Fibroblast of skin of right quadriceps (primary cell): ENCODE measurements around the gene UTP14A.
"Not testable (repeated sequence)": the region's sequence is repeated elsewhere in the genome, so short reads cannot be mapped to it uniquely, and the experiment has no call there.

Source experiments
- DNase-seq: peaks from one replicate; pipeline ENCODE4 v3.0.0-alpha.2; 2013

Gene UTP14A, protein sequence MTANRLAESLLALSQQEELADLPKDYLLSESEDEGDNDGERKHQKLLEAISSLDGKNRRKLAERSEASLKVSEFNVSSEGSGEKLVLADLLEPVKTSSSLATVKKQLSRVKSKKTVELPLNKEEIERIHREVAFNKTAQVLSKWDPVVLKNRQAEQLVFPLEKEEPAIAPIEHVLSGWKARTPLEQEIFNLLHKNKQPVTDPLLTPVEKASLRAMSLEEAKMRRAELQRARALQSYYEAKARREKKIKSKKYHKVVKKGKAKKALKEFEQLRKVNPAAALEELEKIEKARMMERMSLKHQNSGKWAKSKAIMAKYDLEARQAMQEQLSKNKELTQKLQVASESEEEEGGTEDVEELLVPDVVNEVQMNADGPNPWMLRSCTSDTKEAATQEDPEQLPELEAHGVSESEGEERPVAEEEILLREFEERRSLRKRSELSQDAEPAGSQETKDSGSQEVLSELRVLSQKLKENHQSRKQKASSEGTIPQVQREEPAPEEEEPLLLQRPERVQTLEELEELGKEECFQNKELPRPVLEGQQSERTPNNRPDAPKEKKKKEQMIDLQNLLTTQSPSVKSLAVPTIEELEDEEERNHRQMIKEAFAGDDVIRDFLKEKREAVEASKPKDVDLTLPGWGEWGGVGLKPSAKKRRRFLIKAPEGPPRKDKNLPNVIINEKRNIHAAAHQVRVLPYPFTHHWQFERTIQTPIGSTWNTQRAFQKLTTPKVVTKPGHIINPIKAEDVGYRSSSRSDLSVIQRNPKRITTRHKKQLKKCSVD

DNA sequence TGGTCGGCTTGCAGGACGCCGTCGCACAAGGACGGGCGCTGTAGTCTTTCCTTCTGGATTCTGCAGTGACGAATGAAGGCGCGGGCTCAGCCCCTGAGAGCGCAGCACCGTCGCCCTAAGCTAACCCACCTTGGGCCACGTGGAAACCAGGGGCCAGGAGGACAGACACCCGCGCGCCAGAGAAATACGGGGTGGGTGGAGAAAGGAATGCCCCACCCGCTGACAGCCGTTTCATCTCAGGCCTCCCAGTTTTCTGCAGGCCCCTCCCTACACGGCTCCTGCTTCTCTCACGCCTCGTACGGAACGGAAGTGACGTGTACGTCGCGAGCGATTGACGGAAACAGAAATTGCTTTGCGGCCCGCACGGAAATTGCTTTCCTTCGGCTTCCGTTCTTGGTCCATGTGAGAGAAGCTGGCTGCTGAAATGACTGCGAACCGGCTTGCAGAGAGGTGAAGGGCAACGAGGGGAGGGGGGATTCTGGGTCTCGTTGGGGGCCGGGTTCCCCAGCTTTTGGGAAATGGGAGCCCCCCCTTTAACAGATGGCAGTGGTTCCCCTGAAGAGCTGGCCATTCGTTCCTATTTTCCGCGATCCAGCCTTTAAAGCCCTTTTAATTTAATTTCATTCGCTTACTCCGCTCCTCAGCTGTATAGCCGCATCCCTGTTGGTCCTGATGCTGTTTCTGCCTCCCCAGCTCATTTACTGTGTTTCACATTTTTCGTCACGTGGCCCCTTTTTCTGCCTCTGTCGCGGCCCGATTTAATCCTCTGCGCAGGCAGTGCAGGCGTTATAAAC lies at the start of gene UTP14A:
Gene UTP14A, plus strand, starts transcription at position 378 of the 794 bp plus-strand sequence. Its CDS starts 47 bp downstream, at position 425.
- peak; percentile 90 for DNase-seq

DNA sequence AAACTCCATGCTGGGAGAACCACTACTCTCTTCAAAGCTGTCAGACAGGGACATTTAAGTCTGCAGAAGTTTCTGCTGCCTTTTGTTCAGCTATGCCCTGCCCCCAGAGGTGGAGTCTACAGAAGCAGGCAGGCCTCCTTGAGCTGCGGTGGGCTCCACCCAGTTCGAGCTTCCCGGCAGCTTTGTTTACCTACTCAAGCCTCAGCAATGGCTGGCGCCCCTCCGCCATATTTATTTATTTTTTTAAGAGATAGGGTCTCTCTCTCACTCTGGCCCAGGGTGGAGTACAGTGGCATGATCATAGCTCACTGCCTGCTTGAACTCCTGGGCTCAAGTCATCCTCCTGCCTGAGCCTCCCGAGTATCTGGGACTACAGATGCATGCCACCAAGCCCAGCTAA lies 46.8 kb upstream of the UTP14A start:
- DNase-seq, result not testable (repeated sequence)

DNA sequence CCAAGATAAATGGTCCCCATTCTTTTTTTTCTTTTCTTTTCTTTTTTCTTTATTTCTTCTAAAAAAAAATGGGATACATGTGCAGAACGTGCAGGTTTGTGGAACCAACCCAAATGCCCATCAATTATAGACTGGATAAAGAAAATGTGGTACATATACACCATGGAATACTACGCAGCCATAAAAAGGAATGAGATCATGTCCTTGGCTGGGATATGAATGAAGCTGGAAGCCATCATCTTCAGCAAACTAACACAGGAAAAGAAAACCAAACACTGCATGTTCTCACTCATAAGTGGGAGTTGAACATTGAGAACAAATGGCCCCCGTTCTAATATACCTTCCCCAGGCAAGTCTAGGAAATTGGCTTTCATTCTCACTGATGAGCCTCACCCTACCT lies 39.6 kb upstream of the UTP14A start:
- not testable (repeated sequence) for DNase-seq

DNA sequence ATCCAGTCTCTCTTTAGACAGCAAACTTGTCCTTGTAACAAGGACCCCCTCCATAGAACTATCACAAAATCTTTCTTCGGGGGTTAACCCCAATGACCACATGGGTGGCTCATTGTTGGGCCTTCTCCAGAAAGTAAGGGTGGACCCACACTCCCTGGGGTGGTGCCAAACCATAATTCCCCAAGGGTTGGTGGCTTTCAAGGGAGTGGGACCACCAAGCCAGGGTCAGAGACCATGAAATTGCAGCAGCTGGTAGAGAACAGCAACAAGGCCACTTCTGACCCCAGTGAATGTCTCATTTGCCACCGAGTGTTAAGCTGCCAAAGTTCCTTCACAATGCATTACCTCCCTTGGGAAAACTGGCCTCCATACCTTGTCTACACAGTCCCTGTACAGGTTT lies 33.4 kb upstream of the UTP14A start:
- no peak for DNase-seq

DNA sequence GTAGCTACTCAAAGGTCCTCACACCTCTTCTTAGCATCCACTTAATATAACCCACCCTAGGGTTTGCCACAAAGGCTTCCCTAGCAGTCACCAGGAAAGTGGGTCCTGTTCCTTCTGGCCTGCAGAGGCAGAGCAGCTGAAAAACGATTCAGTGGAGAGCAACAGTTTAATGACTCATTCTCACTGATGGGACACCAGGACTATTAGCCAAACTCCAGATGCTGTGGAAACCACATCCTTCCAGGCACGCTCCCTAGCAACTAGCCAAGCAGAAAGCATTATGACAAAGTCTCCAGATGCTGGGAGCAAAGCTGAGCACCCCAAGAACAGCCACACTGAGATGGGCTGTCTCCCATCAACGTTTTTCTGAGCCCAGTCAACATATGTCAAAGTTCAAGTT lies 30.3 kb upstream of the UTP14A start:
- DNase-seq, result peak; percentile 69

DNA sequence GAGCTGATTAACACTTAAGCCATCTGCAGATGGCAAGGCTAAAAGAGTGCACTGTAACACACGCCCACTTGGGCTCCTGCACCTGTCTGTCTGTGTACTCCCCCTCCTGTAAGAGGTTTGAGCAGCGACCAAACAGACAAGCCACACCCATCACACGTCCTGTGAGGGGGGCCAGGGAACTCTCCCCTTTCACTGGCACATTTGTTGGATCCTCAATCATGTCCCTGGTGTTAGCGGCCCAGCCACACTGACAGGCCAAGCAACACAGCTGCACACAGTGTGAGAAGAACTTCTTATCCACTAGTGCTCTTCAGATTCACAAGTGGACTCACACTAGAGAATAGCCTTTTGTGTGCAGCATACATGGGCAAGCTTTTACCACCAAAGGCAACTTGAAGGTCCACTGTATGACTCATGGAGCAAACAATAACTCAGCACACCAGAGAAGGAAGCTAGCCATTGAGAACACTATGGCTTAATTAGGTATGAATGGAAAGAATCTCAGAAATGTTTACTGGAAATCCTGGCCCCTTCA lies 29.1 kb upstream of the UTP14A start:
- peak; percentile 52 for DNase-seq

DNA sequence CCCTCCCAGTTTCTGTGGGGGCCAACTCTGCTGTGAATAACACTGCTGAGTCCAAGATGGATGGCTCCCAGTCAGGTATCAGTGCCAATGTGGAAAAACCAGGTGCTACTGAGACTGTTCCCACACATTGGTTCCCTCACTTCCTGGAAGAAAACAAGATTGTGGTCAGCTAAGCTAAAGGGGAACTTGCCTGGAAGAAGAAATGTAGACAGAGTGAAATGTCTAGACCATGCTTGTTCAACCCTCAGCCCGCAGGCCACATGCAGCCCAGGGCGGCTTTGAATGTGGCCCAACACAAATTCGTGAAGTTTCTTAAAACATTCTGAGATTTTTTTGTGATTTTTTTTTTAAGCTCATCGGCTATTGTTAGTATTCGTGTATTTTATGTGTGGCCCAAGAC lies 28.6 kb upstream of the UTP14A start:
- no peak for DNase-seq

DNA sequence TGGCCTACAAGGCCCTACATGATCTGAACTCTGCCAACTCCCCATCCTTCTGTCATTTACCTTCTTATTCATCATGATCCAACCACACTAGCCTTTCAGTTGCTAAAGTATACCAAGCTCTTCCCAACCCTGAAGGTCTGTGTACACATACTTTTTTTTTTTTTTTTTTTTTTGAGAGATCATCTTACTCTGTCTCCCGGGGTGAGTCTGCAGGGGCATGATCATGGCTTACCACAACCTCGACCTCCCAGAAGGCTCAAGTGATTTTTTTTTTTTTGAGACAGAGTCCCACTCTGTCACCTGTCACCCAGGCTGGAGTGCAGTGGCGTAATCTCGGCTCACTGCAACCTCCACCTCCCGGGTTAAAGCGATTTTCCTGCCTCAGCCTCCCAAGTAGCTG lies 5.9 kb upstream of the UTP14A start:
- DNase-seq, result no peak

DNA sequence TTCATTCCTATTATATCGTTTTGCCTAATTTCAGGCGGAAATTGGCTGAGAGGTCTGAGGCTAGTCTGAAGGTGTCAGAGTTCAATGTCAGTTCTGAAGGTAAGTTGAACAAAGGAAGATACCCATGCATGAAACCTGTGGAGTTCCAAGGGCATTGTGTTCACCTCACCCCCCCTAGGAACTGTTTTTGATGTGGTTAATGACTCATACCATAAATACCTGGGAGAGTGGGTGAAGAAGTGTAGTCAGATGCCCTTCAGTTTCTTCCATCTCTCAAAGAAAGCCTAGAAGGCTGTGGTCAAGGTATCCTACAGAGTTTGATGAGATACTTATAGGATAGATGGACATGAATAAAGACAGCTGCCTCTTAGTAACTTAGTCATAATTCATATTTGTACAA lies 2.7 kb downstream of the UTP14A start:
- DNase-seq, result no peak

DNA sequence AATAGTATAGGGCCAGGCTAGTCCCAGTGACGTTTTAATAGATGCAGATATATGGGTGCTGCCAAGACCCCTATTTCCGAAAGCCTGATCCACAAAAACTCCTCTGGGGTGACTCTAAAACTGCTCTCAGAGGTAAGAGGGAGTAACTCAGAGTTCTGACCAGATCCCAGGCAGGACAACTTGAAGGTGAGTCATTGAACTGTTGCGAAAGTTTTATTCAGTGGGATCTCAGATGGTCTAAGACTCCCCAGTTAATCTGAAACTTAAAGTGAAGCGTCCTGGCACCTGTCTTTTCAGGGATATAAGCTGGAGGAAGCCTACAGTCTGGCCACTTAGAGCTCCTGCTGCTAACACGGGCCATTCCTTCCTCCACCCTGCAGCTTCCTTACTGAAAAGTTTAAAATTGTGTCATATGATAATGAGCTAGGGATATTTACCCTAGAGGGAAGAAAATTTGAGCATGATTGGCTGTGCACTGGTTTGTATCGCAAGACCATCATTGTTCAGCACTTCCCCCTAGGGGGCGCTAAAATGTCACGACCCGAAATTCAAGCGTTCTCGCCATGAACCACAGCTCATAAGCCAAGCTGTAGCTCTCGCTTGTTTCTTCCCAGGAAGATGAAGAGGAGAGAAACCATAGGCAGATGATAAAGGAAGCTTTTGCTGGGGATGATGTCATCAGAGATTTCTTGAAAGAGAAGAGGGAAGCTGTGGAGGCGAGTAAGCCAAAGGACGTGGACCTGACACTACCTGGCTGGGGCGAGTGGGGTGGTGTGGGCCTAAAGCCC lies 19.5 kb downstream of the UTP14A start:
- peak; percentile 67 for DNase-seq

DNA sequence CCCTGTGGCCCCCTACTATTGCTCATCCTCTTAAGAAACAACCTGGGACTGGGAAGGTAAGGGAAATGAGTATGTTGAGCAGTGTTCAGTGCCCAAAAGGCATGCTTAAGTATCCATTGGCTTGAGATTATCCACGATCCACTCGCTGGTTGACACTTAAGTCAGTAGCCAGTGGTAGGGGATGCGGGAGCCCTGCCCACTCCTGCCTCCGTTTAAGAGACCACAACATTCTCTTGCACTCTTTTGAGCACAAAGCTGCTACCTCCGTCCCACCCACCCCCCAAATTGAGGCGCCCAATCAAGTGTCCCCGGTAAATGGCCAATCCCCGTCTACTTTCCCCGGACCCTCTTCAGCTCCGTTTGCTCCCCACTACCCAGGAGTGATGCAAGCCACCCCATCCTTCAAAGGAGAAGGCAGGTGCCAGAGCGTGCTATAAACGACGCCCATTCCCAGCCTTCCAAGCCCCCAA lies 25.0 kb downstream of the UTP14A start:
- no peak for DNase-seq

DNA sequence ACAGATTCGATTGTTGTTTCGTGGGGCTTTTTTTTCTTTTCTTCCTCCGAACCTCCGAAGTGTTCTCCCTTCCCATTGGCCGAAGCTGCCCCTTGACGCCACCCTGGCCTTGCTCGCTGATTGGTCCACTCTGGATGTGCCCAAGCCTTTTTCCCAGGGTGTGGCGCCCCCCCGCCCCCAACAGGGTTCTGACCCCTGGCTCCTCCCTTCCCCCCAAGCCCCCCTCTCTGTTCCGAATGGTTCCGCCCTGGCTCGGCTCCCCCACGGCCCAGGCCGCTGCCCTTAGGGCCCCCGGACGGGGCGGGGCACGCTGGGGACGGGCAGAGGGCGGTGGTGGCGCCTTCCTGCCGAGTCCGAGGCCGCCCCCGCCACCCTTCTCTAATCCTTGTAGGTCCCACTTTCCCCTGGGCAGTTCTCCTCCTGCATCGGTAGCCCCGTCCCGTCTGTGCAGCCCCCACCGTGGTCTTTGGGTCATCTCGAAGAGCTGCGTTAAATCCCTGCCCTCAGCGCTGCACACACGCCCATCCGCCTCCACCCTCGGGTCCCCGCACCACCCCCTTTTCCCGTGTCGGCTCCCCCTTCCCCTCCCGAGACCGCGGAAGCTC lies 25.5 kb downstream of the UTP14A start:
- DNase-seq, result peak; percentile 90

DNA sequence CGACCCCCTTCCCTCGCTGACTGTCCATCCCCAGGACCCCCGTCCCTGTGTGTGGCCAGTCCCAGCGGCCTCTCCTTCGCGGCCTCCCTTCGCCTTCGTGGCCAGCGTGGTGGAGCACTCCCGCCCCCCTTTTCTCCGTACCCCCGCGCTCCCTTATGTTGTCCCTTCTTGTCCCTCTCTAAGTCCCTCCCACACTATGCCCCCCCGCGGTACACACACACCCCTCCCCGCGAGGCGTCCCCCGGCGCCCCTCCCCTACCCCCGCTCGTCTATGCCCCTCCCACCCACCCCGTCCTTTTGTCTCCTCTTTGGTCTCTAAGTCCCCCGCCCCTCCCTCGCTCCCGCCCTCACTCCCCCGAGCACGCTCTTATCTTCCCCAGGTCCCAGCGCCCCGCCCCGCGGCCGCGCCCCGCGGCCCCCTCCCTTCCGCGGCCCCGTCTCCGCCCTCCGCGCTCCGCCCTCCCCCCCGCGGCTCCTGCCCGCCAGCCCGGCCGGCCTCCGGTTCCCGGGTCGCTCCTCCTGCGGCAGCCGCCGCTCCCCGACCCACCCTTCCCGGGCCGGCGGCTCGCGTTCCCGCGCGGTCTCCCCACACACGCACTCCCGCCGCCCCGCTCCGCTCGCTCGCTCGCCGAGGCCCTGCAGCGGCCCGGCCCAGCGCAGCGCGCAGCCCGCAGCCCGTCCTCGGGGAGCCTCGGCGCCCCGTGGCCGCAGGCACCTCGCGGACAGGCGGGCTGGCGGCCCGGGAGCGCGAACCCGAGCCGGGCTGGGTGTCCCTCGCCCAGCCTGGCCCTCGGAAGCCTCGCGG lies 26.3 kb downstream of the UTP14A start:
- peak; percentile 88 for DNase-seq

DNA sequence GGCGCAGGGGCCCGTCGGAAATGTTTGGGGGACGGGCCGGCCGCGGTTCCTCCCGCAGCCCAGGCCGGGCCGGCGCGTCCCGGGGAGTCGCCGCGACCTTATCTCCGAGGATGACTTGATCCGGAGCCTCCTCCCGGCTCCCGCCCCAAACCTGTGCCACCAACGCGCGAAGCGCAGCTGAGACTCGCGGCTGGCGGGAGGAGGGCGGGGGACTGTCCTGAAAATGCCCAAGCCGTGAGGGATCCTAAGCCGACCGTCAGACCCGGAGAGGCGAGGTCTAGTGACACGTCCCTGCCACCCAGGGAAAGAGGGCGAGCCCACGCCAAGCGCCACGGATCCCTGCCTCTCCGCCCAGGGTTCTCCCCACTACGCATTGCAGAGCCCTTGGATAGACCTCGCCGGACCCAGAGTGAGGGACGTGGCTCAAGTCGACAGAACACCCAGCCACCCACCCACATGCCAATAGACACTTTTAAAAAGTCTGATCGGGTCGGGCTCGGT lies 26.9 kb downstream of the UTP14A start:
- no peak for DNase-seq

DNA sequence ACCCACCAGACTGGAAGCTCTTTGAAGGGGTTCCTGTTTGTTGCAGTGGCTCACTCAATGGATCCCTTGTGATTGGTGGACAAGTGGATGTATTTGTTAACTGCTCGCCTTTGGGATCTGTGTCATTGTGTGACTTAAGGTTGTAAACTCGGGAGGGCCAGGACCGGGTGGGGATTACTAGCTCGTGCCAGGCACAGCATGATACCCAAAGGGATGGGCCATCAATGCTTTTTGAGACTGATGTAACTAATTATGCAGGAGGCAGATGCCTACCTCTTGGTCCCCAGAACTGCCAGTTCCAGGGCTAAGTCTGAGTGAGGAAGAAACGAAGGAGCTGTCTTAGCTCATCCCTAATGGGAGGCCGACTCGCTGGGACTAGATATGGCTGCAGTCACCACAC lies 27.7 kb downstream of the UTP14A start:
- DNase-seq, result no peak

DNA sequence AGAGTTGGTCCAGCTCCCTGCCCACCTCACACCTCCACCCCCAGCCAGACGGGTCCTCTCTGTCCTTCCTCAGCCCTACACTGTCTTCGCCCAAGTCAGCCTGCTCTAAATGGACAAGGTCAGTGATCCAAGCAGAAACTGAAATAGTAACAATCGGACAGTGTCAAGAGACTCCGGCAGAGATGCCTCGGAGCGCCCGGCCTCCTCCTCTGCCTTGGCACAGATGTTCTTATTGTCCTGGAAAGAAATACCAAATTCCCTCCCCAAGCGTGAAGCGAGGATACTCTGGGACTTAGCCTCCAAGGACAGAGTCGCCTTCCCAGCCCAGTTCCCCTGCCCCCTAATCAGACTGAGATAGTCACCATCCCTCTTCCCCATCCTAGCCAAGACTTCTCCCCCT lies 28.5 kb downstream of the UTP14A start:
- no peak for DNase-seq

DNA sequence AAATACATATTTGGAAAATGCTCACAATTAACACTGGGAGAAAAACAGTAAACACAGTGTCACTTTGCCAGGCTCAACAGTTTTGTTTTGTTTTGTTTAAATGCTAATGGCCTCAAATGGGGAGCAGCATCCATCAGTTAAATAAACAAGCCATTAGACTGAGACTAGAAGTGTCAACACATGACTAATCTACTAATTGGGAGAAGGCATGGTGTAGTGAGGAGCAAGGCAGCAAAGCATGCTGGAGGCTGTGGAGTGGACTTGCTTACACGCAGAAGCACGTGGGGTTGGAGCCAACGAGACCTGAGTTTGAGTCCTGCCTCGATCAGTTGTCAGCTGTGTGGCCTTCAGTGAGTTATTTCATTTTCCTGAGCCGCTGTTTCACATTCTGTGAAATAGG lies 29.0 kb downstream of the UTP14A start:
- DNase-seq, result no peak

DNA sequence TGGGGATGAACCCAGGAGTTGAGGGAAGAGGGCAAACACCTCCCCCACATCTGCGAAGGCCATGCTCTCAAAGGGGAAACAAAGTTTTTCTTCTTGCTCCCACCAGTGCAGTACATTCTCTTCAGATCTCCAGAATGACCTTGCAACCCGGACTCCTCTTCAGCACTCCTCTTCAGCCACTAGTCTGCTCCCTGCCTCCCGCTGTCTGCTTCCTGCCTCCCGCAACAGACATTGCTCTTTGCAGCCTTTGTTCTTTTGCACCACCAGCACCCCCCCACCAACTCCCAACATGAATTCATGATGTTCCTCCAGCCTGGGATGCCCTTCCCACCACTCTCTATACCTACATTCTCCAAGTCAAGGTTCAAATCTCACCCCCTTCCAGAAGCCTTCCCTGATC lies 32.1 kb downstream of the UTP14A start:
- no peak for DNase-seq

DNA sequence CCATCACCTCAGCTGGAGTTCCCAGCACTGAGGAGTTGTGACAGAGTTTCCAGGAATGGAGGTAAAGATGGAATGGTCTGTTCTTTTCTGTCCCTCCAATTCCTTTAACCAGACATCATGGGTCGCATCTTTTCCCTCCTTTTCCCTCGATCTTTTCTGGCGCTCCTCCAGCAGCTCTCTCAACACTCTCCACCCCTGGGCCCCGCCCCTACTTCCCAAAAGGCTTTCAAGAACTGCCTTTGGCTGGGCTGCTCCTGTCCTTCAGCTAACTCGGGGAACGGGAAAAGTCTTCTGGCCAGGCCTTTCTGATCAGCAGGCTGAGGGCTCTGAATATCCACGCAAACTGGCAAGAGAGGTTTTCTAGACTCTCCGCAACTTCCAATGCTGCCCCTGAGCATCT lies 34.0 kb downstream of the UTP14A start:
- DNase-seq, result no peak

DNA sequence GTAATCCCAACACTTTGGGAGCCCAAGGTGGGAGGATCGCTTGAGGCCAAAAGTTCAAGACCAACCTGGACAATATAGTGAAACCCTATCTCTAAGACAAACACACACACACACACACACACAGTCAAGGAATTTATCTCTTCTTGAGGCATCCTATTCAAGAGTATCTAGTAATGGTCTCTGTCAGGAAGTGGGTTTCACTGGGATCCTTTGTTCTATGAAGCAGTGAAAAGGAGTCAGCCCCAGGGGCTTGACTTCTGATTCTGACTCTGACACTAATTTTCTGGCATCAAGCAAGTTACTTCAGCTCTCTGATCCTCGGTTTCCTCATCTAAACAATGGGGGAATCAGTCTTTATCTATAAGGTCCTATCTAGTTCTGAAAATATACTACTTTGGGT lies 34.8 kb downstream of the UTP14A start:
- DNase-seq, result no peak

DNA sequence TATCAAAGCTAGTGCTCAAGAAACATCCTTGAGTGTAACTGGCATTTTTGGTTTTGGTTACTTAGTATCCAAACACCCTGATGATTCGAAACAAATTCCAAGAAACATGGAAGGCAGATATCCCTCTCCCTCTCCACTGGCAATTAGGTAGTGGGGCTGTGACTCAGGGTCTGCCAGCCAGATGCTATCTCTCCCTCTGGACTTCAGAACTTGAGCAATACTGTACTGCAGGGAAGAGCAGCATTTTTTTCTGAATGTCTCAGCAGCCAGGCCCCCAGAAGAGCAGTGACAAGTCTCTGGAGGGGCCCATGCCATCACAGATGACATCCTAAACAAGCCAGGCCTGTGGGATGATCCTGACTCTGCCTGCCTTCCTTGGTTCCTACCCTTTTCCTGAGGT lies 39.2 kb downstream of the UTP14A start:
- peak; percentile 36 for DNase-seq
